Measurements from ENCODE around the gene SLAIN1. TPM values are rescaled to one million over a fixed set of nuclear protein-coding genes. Genes with fewer than 3 reads are reported as not detected.

Gene SLAIN1
- total and polyA plus RNA-seq, 2 donors (not counting 1 experiment from before 2014, with no cell fraction given): 12.7 to 29.5 TPM

DNA sequence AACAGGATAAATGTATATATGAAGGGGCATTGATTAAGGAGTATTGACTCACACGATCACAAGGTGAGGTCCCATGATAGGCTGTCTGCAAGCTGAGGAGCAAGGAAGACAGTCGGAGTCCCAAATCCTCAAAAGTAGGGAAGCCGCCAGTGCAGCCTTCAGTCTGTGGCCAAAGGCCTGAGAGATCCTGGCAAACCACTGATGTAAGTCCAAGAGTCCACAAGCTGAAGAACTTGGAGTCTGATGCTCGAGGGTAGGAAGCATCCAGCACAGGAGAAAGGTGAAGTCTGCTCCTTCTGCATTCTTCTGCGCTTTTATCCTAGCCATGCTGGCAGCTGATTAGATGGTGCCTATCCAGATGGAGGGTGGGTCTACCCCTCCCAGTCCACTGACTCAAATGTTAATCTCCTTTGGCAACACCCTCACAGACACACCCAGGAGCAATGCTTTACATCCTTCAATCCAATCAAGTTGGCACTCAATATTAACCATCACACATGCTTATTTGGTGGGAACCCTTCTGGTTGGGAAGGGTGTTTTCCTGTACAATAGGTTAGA, 55.1 kb downstream of the SLAIN1 start:
- H3K27ac Mint-ChIP-seq: no peak overlapping the region
- intact Hi-C loops (cut with micrococcal nuclease): loop anchor here (1.0 to 5.0 kb wide), 3 partner anchors 55 to 259 kb away; partner anchors contain the start of gene SLAIN1
- no peak for ATAC-seq (ENCODE audit: low read depth)

DNA sequence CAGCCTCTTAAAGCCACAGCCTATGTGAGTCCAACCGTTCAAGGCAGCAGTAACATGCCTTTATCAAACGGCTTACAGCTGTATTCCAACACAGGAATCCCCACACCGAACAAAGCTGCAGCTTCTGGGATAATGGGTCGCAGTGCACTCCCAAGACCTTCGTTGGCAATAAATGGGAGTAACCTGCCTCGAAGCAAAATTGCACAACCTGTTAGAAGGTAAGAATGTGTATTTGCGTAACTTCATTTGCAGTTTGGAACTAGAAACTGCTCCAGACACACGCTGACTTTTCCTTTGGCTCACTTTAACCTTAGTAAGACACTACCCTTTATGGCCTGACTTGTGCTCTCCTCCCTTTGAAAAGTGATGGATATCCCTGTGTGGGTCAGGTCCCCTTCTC, 63.4 kb downstream of the SLAIN1 start:
- Mint-ChIP-seq H3K4me3 (no peak overlapping the region), H3K4me1 (peaks cover 3% of the 10 kb centered on the region)
- intact Hi-C loops (cut with micrococcal nuclease): no loop called here

More for the DNA sequence above, 55.1 kb downstream of the SLAIN1 start:
- Histone ChIP-seq H3K27ac (ENCODE audit: low read length in 2 of 2) (no peak overlapping the region), H3K4me3 (ENCODE audit: control extremely low read depth in 1 of 5, extremely low read depth in 1 of 5, insufficient read depth in 1 of 5, low read depth in 2 of 5, low read length in 4 of 5) (no peak overlapping the region), H3K79me2 (ENCODE audit: control insufficient read depth, insufficient read depth, low read length) (no peaks in the 10 kb centered on the region), H3K9ac (ENCODE audit: low read length) (no peak overlapping the region), H3K36me3 (replicated peaks in 1 of 2; ENCODE audit: control extremely low read depth in 1 of 2, control insufficient read depth in 1 of 2, extremely low read depth in 1 of 2, insufficient read depth in 2 of 2, low read length in 1 of 2) (peaks cover 4 to 14% of the 10 kb centered on the region in 2 experiments), H3K27me3 (replicated peaks in 1 of 4; ENCODE audit: control extremely low read depth in 1 of 4, control insufficient read depth in 3 of 4, insufficient read depth in 4 of 4, low read length in 3 of 4) (no peaks in the 10 kb centered on the region), H4K20me1 (ENCODE audit: control insufficient read depth, insufficient read depth, low read length, poor library complexity, severe bottlenecking) (peaks cover 5% of the 10 kb centered on the region), H2AFZ (ENCODE audit: insufficient read depth, low read depth, low read length, poor library complexity, severe bottlenecking) (no peak overlapping the region), H3K9me3 (ENCODE audit: control extremely low read depth in 1 of 3, control insufficient read depth in 2 of 3, insufficient read depth in 1 of 3, low read length in 2 of 3) (no peaks in the 10 kb centered on the region), H3K4me2 (replicated peaks; ENCODE audit: low read depth, low read length, poor library complexity, severe bottlenecking) (no peak overlapping the region), H3K4me1 (ENCODE audit: control insufficient read depth in 2 of 2, insufficient read depth in 2 of 2, low read length in 2 of 2) (no peaks in the 10 kb centered on the region)
- TF ChIP-seq EZH2 (IDR thresholded peaks at IDR 0.05; ENCODE audit: borderline replicate concordance, insufficient read depth, low read depth, low read length, poor library complexity, severe bottlenecking): no peak
- TF ChIP-seq, protein P1, sequence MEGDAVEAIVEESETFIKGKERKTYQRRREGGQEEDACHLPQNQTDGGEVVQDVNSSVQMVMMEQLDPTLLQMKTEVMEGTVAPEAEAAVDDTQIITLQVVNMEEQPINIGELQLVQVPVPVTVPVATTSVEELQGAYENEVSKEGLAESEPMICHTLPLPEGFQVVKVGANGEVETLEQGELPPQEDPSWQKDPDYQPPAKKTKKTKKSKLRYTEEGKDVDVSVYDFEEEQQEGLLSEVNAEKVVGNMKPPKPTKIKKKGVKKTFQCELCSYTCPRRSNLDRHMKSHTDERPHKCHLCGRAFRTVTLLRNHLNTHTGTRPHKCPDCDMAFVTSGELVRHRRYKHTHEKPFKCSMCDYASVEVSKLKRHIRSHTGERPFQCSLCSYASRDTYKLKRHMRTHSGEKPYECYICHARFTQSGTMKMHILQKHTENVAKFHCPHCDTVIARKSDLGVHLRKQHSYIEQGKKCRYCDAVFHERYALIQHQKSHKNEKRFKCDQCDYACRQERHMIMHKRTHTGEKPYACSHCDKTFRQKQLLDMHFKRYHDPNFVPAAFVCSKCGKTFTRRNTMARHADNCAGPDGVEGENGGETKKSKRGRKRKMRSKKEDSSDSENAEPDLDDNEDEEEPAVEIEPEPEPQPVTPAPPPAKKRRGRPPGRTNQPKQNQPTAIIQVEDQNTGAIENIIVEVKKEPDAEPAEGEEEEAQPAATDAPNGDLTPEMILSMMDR (IDR thresholded peaks at IDR 0.05): no peak
- no peaks in the 10 kb centered on the region for H3K4me1 Mint-ChIP-seq
- H3K27me3 Mint-ChIP-seq: no peaks in the 10 kb centered on the region
- POLR2A ChIA-PET: no interaction called here
- DNase-seq: no peak
- no peak overlapping the region for H3K4me3 Mint-ChIP-seq
- CTCF ChIA-PET: interaction anchor here (0.7 to 5.0 kb wide), 11 partner anchors 9 to 1293 kb away, joined by 3 to 70 read pairs (median 4); no protein-coding TSS in a partner anchor
- 93% methylated on average over 5 of the region's 5 CpGs for WGBS (ENCODE audit: insufficient coverage)
- no peaks in the 10 kb centered on the region for H3K9me3 Mint-ChIP-seq (ENCODE audit: insufficient read depth)

More for the DNA sequence above, 63.4 kb downstream of the SLAIN1 start:
- DNase-seq: no peak
- Histone ChIP-seq H3K27ac (ENCODE audit: low read length in 2 of 2) (no peak overlapping the region), H3K4me1 (ENCODE audit: control insufficient read depth in 2 of 2, insufficient read depth in 2 of 2, low read length in 2 of 2) (no peaks in the 10 kb centered on the region), H3K9ac (ENCODE audit: low read length) (no peak overlapping the region), H3K27me3 (replicated peaks in 1 of 4; ENCODE audit: control extremely low read depth in 1 of 4, control insufficient read depth in 3 of 4, insufficient read depth in 4 of 4, low read length in 3 of 4) (no peaks in the 10 kb centered on the region), H3K4me3 (ENCODE audit: control extremely low read depth in 1 of 5, extremely low read depth in 1 of 5, insufficient read depth in 1 of 5, low read depth in 2 of 5, low read length in 4 of 5) (no peak overlapping the region), H3K79me2 (ENCODE audit: control insufficient read depth, insufficient read depth, low read length) (no peaks in the 10 kb centered on the region), H2AFZ (ENCODE audit: insufficient read depth, low read depth, low read length, poor library complexity, severe bottlenecking) (no peak overlapping the region), H3K4me2 (replicated peaks; ENCODE audit: low read depth, low read length, poor library complexity, severe bottlenecking) (no peak overlapping the region), H4K20me1 (ENCODE audit: control insufficient read depth, insufficient read depth, low read length, poor library complexity, severe bottlenecking) (no peaks in the 10 kb centered on the region), H3K9me3 (ENCODE audit: control extremely low read depth in 1 of 3, control insufficient read depth in 2 of 3, insufficient read depth in 1 of 3, low read length in 2 of 3) (no peaks in the 10 kb centered on the region), H3K36me3 (replicated peaks in 1 of 2; ENCODE audit: control extremely low read depth in 1 of 2, control insufficient read depth in 1 of 2, extremely low read depth in 1 of 2, insufficient read depth in 2 of 2, low read length in 1 of 2) (peaks cover 3 to 19% of the 10 kb centered on the region in 2 experiments)
- TF ChIP-seq EZH2 (IDR thresholded peaks at IDR 0.05; ENCODE audit: borderline replicate concordance, insufficient read depth, low read depth, low read length, poor library complexity, severe bottlenecking): no peak
- TF ChIP-seq, protein P1 (IDR thresholded peaks at IDR 0.05): no peak
- no peak overlapping the region for H3K27ac Mint-ChIP-seq
- H3K27me3 Mint-ChIP-seq: no peaks in the 10 kb centered on the region
- H3K9me3 Mint-ChIP-seq (ENCODE audit: insufficient read depth): no peaks in the 10 kb centered on the region
- ChIA-PET CTCF (no interaction called here), POLR2A (no interaction called here)
- ATAC-seq (ENCODE audit: low read depth): no peak
- 94% methylated on average over 7 of the region's 8 CpGs for WGBS (ENCODE audit: insufficient coverage)
